ENCODE measurements around the gene PNLIPRP2. TPM values are rescaled to one million over a fixed set of nuclear protein-coding genes. Genes with fewer than 3 reads are reported as not detected.

The PNLIPRP2 gene
- total RNA-seq, 1 donor from 2014 or later: not detected

DNA sequence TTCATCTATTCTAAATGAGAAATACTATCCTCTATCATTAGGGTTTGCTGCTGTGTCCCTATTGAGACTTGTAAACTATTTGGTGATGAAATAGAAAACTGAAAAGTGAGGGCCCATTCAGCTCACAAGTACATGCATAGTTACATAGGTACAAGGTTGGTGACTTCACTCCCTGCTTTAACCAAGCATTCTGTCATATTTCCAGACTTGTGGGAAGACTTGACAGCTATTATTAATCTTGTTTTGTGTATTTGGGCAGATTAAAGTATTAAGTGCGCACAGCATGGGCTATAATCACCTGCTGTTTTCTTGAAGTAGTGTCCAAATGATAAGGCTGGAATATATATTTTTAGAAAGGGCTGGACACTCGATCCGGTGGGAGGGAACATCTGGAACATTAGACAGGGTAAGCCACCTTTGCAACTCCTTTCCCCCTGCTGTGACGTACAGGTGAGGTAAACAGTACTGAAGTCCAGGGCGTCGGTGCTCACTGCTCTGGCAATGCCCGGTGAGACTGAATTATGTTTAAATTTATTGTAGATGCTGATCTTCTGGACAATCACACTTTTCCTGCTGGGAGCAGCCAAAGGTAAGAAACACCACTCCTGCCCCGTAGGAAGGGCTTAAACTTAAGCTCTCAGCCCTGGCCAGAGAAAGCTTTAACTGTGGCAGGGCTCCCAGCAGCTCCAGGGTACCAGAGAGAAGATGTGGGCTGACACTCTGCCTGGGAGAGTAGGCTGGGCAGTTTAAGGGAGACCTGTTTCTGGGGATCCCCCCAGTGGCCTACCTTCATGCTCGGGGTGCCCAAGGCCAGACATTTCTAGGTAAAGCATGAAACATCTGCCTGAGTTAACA lies 29.9 kb upstream of the PNLIPRP2 start, which contains the start of gene PNLIPRP1:
Gene PNLIPRP1, plus strand, starts transcription at position 370 of the 855 bp plus-strand sequence. Its CDS starts 171 bp downstream, at position 541.
- H3K27me3 Mint-ChIP-seq: peaks cover 57% of the 10 kb centered on the region
- peaks cover 11% of the 10 kb centered on the region for H3K4me1 Mint-ChIP-seq (ENCODE audit: low read depth)
- H3K9me3 Mint-ChIP-seq (ENCODE audit: low read depth): no peaks in the 10 kb centered on the region
- no peak within 1 kb of the TSS for H3K27ac Mint-ChIP-seq
- no peak for DNase-seq (ENCODE audit: low spot score, unreplicated experiment)
- TF ChIP-seq, protein P1, sequence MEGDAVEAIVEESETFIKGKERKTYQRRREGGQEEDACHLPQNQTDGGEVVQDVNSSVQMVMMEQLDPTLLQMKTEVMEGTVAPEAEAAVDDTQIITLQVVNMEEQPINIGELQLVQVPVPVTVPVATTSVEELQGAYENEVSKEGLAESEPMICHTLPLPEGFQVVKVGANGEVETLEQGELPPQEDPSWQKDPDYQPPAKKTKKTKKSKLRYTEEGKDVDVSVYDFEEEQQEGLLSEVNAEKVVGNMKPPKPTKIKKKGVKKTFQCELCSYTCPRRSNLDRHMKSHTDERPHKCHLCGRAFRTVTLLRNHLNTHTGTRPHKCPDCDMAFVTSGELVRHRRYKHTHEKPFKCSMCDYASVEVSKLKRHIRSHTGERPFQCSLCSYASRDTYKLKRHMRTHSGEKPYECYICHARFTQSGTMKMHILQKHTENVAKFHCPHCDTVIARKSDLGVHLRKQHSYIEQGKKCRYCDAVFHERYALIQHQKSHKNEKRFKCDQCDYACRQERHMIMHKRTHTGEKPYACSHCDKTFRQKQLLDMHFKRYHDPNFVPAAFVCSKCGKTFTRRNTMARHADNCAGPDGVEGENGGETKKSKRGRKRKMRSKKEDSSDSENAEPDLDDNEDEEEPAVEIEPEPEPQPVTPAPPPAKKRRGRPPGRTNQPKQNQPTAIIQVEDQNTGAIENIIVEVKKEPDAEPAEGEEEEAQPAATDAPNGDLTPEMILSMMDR (IDR thresholded peaks at IDR 0.05; ENCODE audit: unreplicated experiment): no peak
- H3K36me3 Mint-ChIP-seq (ENCODE audit: insufficient read depth): no peaks in the 10 kb centered on the region
- H3K4me3 Mint-ChIP-seq (ENCODE audit: low read depth): no peak within 1 kb of the TSS

- Mint-ChIP-seq H3K4me1 (ENCODE audit: low read depth) (peaks cover 11% of the 10 kb centered on the region), H3K36me3 (ENCODE audit: insufficient read depth) (no peaks in the 10 kb centered on the region), H3K4me3 (ENCODE audit: low read depth) (no peak overlapping the region), H3K9me3 (ENCODE audit: low read depth) (no peaks in the 10 kb centered on the region), H3K27me3 (peaks cover 54% of the 10 kb centered on the region), H3K27ac (no peak overlapping the region)
- no peak for DNase-seq (ENCODE audit: low spot score, unreplicated experiment)
- TF ChIP-seq, protein P1 (IDR thresholded peaks at IDR 0.05; ENCODE audit: unreplicated experiment): no peak
Observed at GRCh38 chr10:116593139-116593740, 27.5 kb upstream of the PNLIPRP2 start.

GRCh38 chr10:116594525-116595035 lies 26.2 kb upstream of the PNLIPRP2 start:
- no peaks in the 10 kb centered on the region for H3K9me3 Mint-ChIP-seq (ENCODE audit: low read depth)
- TF ChIP-seq, protein P1 (IDR thresholded peaks at IDR 0.05; ENCODE audit: unreplicated experiment): no peak
- H3K27ac Mint-ChIP-seq: no peak overlapping the region
- peaks cover 60% of the 10 kb centered on the region for H3K27me3 Mint-ChIP-seq
- DNase-seq (ENCODE audit: low spot score, unreplicated experiment): no peak
- H3K36me3 Mint-ChIP-seq (ENCODE audit: insufficient read depth): no peaks in the 10 kb centered on the region
- H3K4me1 Mint-ChIP-seq (ENCODE audit: low read depth): peaks cover 11% of the 10 kb centered on the region
- no peak overlapping the region for H3K4me3 Mint-ChIP-seq (ENCODE audit: low read depth)

DNA sequence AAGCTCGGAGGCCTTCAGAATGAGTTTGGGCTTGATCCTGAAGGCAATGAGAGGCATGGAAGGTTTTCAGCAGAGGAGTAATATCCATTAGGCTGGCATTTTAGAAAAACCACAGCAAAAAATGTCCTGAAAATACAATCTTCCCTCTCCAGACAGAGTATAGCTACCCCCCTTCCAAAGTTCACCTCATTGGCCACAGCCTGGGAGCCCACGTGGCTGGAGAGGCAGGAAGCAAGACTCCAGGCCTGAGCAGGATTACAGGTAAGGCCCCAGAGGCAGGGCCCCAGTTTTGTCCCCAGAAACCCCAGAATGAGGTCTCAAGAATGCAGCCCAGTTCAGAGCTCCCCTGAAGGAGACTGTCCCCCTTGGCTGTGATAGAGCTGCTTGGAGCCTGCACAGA lies 24.7 kb upstream of the PNLIPRP2 start:
- no peaks in the 10 kb centered on the region for H3K36me3 Mint-ChIP-seq (ENCODE audit: insufficient read depth)
- H3K9me3 Mint-ChIP-seq (ENCODE audit: low read depth): no peaks in the 10 kb centered on the region
- DNase-seq (ENCODE audit: low spot score, unreplicated experiment): no peak
- H3K27ac Mint-ChIP-seq: no peak overlapping the region
- TF ChIP-seq, protein P1 (IDR thresholded peaks at IDR 0.05; ENCODE audit: unreplicated experiment): no peak
- H3K4me1 Mint-ChIP-seq (ENCODE audit: low read depth): no peaks in the 10 kb centered on the region
- H3K4me3 Mint-ChIP-seq (ENCODE audit: low read depth): no peak overlapping the region
- H3K27me3 Mint-ChIP-seq: peaks cover 67% of the 10 kb centered on the region

- H3K36me3 Mint-ChIP-seq (ENCODE audit: insufficient read depth): no peaks in the 10 kb centered on the region
- DNase-seq (ENCODE audit: low spot score, unreplicated experiment): no peak
- H3K9me3 Mint-ChIP-seq (ENCODE audit: low read depth): no peaks in the 10 kb centered on the region
- peaks cover 56% of the 10 kb centered on the region for H3K27me3 Mint-ChIP-seq
- H3K4me3 Mint-ChIP-seq (ENCODE audit: low read depth): no peak overlapping the region
- TF ChIP-seq, protein P1 (IDR thresholded peaks at IDR 0.05; ENCODE audit: unreplicated experiment): no peak
- no peak overlapping the region for H3K27ac Mint-ChIP-seq
- no peaks in the 10 kb centered on the region for H3K4me1 Mint-ChIP-seq (ENCODE audit: low read depth)
Observed at GRCh38 chr10:116597543-116597942, 23.2 kb upstream of the PNLIPRP2 start.
